GM21528 (cell line): ENCODE data around the gene MYBBP1A.

Experiments
- ATAC-seq: cut with Tn5 transposase; IDR thresholded peaks from one replicate; pipeline ENCODE4 v1.9.1; 2021; ENCODE audit warnings: mild to moderate bottlenecking, moderate library complexity; ENCODE audit not compliant: unreplicated experiment, low FRiP score

The MYBBP1A gene

GRCh38 chr17:4506892-4507291 is 48.3 kb downstream of the MYBBP1A start:
- no peak for ATAC-seq

- ATAC-seq: no peak
These were observed 48.9 kb downstream of the MYBBP1A start for GRCh38 chr17:4506175-4506813.

GRCh38 chr17:4505187-4505586 is 50.0 kb downstream of the MYBBP1A start:
- no peak for ATAC-seq

- no peak for ATAC-seq
These were observed 51.0 kb downstream of the MYBBP1A start for GRCh38 chr17:4504188-4504587.

- no peak for ATAC-seq
These were observed 51.7 kb downstream of the MYBBP1A start for GRCh38 chr17:4503283-4504025.

GRCh38 chr17:4502466-4503154 is 52.6 kb downstream of the MYBBP1A start:
- no peak for ATAC-seq

DNA sequence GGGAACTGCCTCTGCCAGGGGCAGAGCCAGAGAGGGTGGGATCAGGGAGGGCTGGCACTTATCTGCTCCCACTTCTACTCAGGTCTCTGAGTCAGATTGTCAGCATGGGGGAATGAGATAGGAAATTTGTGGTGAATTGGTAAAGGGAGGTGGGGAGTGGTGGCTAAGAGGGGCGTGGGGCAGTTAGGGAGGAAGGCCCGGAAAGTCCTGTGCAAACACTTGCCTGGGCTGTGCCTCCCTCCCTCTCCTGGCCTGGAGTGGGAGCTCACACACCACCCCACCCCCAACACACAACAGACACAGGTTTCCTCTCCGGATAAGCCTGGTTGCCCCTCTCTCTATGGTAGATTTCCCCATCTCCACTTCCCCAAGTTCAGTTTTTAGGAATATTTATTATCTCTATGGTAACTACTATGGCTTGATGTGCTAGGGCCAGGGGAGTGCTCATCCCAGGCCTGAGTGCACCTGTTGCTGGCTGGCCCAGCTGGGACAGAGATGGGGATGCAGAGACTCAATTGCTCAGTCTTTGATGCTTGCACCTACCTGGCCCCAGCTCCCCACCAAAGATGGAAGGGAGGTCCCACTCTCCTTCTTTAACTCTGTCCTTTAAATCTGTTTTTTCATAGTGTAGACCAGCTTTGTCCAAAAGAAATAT is 53.8 kb downstream of the MYBBP1A start:
- ATAC-seq: no peak

DNA sequence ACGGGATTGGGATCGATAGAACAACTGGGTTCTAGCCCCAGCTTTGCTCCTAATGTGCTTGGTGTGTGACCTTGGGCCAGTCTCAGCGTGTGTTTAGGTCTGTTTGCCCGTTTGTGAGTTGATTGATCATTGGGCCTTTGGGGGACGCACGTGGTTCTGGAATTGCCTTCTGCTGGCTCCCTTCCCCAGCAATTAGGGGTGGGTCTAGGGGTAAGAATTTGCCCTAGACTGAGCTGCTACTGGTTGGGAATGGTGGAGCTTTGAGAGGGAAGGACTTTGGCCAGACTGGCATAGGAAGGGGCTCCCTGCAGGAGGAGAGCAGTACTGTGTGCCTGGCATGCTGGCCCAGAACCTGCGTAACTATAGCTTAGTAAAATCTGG is 55.0 kb downstream of the MYBBP1A start:
- no peak for ATAC-seq

- ATAC-seq: no peak
These were observed 55.6 kb downstream of the MYBBP1A start for GRCh38 chr17:4499431-4500190.

- no peak for ATAC-seq
These were observed 56.5 kb downstream of the MYBBP1A start, which contains the start of gene SPNS2 for GRCh38 chr17:4498461-4499397. Gene SPNS2 (plus strand): TSS chr17:4498881. CDS start chr17:4499048, 167 bp downstream.

DNA sequence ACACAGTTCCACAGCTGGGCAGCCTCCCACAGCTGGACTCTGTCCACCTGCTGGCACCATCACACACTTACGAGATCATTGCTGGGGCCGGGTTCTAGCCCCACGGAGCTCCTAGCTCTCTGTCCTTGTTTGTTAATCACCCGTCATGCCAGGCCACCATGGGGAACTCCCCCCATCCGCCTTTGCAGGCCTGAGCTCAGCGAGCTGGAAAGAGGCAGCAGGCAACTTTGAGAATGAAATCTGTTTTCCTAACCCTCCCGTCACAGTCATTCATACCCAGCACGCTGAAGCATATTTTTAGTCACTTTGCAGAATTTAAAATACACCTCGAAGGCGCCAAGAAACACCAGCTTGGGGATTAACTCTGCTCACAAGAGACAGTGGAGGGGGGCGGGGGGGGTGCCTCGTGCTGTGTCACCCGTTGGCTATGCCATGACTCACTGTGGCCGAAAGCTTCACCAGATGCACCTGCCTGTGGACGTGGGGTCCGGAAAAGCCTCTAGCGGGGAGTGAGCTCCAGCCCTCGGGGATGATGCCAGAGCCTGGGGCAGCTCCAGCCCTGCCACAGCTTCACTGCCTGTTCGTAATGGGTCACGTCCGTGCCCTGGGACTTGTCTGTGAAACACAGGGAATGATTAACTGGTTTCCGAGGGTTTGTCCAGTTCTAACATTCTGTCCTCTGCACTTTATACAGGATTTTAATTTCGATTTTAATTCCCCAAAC is 57.9 kb downstream of the MYBBP1A start:
- ATAC-seq: no peak

DNA sequence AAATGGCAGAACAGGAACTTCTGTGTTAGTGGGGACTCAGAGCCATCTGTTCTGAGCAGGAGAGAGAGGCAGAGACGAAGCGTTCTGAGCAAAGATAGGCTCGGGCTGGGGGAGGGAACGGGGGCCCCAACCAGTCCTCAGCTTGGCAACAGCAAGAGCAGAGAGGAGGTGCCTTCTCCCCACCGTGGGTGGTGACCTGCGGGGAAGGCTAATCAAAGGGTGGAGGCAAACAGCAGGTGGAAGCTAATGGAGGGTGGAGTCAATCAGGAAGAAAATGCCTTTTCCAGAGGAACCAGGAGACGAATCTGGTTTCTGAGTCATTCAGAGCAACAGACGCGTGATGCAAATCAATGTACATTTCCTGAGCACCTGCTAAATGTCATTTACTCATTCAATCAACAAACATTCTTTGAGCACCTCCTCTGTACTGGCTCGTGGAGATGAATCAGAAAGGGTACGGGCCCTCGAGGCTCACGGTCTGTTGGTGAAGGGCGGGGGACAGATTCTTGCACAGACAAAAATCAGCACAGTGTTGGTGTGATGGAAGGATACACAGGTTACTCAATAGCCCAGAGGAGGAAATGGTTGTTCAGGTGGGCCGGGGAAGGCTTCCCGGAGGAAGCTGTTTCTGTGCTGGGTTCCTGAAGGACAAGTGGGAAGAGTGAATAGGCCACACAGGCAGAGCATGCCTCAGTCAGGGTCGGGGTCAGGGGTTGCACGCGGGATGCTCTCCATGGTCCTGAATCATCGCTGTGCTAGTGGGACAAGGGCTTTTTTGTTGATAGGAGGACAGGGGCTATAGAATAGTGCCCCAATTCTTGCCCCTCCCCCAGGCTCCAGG is 62.2 kb downstream of the MYBBP1A start:
- no peak for ATAC-seq

- no peak for ATAC-seq
These were observed 64.5 kb downstream of the MYBBP1A start for GRCh38 chr17:4490637-4491061.

- ATAC-seq: no peak
These were observed 65.0 kb downstream of the MYBBP1A start for GRCh38 chr17:4490109-4490591.

GRCh38 chr17:4488989-4489595 is 66.1 kb downstream of the MYBBP1A start:
- ATAC-seq: no peak
